Gastroesophageal sphincter (tissue), 4 donors: ENCODE results near the gene ATP5F1C. TPM values are rescaled to one million over a fixed set of nuclear protein-coding genes. Genes with fewer than 3 reads are reported as not detected.

ENCODE experiments used
- ATAC-seq: fragments of 150-250 bp; one replicate; pipeline ENCODE4 v1.9.1; 2016; ENCODE audit warnings: mild to moderate bottlenecking, moderate library complexity
- H3K27ac ChIP-seq, 4 donors: fragments of 200-600 bp; sonication (generic) in 3 of 4; 1 replicate in 3 of 4; 2 replicates in 1 of 4; pipeline ENCODE4 v1.5.1; 2016 to 2019
- H3K27me3 ChIP-seq: fragments of 200-600 bp; sonication (generic); one replicate; pipeline ENCODE4 v1.5.1; 2019
- H3K36me3 ChIP-seq, 2 donors: fragments of 200-600 bp; sonication (generic); one replicate each; pipeline ENCODE4 v1.5.1; 2019; ENCODE audit warnings: control low read depth in 1 of 2
- H3K4me1 ChIP-seq, 3 donors: fragments of 200-600 bp; sonication (generic); 1 replicate in 2 of 3; 2 replicates in 1 of 3; pipeline ENCODE4 v1.5.1; 2016 to 2019; ENCODE audit warnings: control low read depth in 2 of 3
- H3K4me3 ChIP-seq, 2 donors: fragments of 200-600 bp; sonication (generic); one replicate each; pipeline ENCODE4 v1.5.1; 2019; ENCODE audit warnings: mild to moderate bottlenecking in 1 of 2, moderate library complexity in 1 of 2
- H3K9me3 ChIP-seq, 3 donors: fragments of 200-600 bp; sonication (generic); one replicate each; pipeline ENCODE4 v1.5.1; 2017 to 2019; ENCODE audit warnings: control low read depth in 2 of 3
- CTCF ChIP-seq, 4 experiments: fragments of 200-600 bp in 2 of 4; fragments of 450-650 bp in 2 of 4; sonication (generic) in 1 of 4; IDR thresholded peaks; one replicate each; pipeline ENCODE4 v1.5.1; 2017 to 2019; ENCODE audit warnings: antibody characterized with exemption in 4 of 4, mild to moderate bottlenecking in 2 of 4, moderate library complexity in 2 of 4
- EP300 ChIP-seq: sonication (generic); formaldehyde crosslinking; IDR thresholded peaks from one replicate; pipeline ENCODE4 v1.6.1; 2017; ENCODE audit warnings: antibody characterized with exemption, mild to moderate bottlenecking
- POLR2A ChIP-seq, 2 donors: fragments of 450-650 bp; IDR thresholded peaks; one replicate each; pipeline ENCODE4 v1.6.1; 2017; ENCODE audit warnings: antibody characterized with exemption in 2 of 2, mild to moderate bottlenecking in 2 of 2, moderate library complexity in 1 of 2
- POLR2AphosphoS5 ChIP-seq: sonication (generic); formaldehyde crosslinking; IDR thresholded peaks from one replicate; pipeline ENCODE4 v1.6.1; 2017; ENCODE audit warnings: antibody characterized with exemption
- WGBS, 2 donors: methylation state at CpG; one replicate each; pipeline ENCODE4 v1.1.5; 2018; ENCODE audit warnings: low coverage in 1 of 2; 5-methylcytosine and 5-hydroxymethylcytosine counted together
- total RNA-seq, 4 donors: library from RNA; depleted of rRNA; stranded (reverse); fragments of >200 nt; gene quantifications; one replicate each; pipeline ENCODE4 v1.1.0, GENCODE V29; 2016

The ATP5F1C gene
- total RNA-seq, 4 donors from 2014 or later = 216 to 300 (median 262) TPM

- peaks cover 9 to 71% of the 10 kb centered on the region in 2 donors for H3K36me3 ChIP-seq
- no peak for TF ChIP-seq CTCF (IDR thresholded peaks at IDR 0.05)
- TF ChIP-seq POLR2AphosphoS5 = no peak
- no peak for TF ChIP-seq POLR2A (IDR thresholded peaks at IDR 0.05)
- no peak for TF ChIP-seq EP300
- 88 to 89% methylated on average over 6 of the region's 6 CpGs for WGBS, 2 donors
Observed at GRCh38 chr10:7752251-7752650, 35.7 kb upstream of the ATP5F1C start.

GRCh38 chr10:7755103-7755502 is 32.9 kb upstream of the ATP5F1C start:
- no peak for TF ChIP-seq EP300
- TF ChIP-seq POLR2AphosphoS5 = no peak
- TF ChIP-seq POLR2A (IDR thresholded peaks at IDR 0.05) = no peak
- no peak for TF ChIP-seq CTCF (IDR thresholded peaks at IDR 0.05)
- no peak for ATAC-seq
- no peaks in the 10 kb centered on the region for H3K9me3 ChIP-seq
- no peak overlapping the region for H3K27ac ChIP-seq
- H3K4me1 ChIP-seq = no peaks in the 10 kb centered on the region
- no peak overlapping the region for H3K4me3 ChIP-seq
- no peaks in the 10 kb centered on the region for H3K27me3 ChIP-seq
- WGBS, 2 donors = 98 to 100% methylated on average over 3 of the region's 3 CpGs
- H3K36me3 ChIP-seq = peaks cover 9 to 95% of the 10 kb centered on the region in 2 donors

More at GRCh38 chr10:7752251-7752650, 35.7 kb upstream of the ATP5F1C start:
- no peak for ATAC-seq
- H3K4me3 ChIP-seq = no peak overlapping the region
- no peaks in the 10 kb centered on the region for H3K9me3 ChIP-seq
- no peak overlapping the region for H3K27ac ChIP-seq
- no peaks in the 10 kb centered on the region for H3K27me3 ChIP-seq
- no peaks in the 10 kb centered on the region for H3K4me1 ChIP-seq

- H3K36me3 ChIP-seq = peaks cover 9 to 96% of the 10 kb centered on the region in 2 donors
- H3K9me3 ChIP-seq = no peaks in the 10 kb centered on the region
- no peaks in the 10 kb centered on the region for H3K4me1 ChIP-seq
- H3K4me3 ChIP-seq = no peak overlapping the region
- H3K27ac ChIP-seq = no peak overlapping the region
- H3K27me3 ChIP-seq = no peaks in the 10 kb centered on the region
- no peak for ATAC-seq
- 74% methylated on average over 5 to 6 of the region's 7 CpGs for WGBS, 2 donors
- TF ChIP-seq EP300 (no peak), POLR2AphosphoS5 (no peak), CTCF (IDR thresholded peaks at IDR 0.05) (no peak), POLR2A (IDR thresholded peaks at IDR 0.05) (no peak)
Observed at GRCh38 chr10:7756360-7756992, 31.5 kb upstream of the ATP5F1C start.

GRCh38 chr10:7763929-7764328 is 24.0 kb upstream of the ATP5F1C start:
- no peak overlapping the region for H3K4me3 ChIP-seq

More at GRCh38 chr10:7763929-7764328, 24.0 kb upstream of the ATP5F1C start:
- no peaks in the 10 kb centered on the region for H3K9me3 ChIP-seq
- H3K27me3 ChIP-seq = no peaks in the 10 kb centered on the region
- peaks cover 0 to 100% of the 10 kb centered on the region in 2 donors for H3K36me3 ChIP-seq
- no peak for TF ChIP-seq POLR2A (IDR thresholded peaks at IDR 0.05)
- TF ChIP-seq EP300 = no peak
- TF ChIP-seq CTCF (IDR thresholded peaks at IDR 0.05) = no peak
- TF ChIP-seq POLR2AphosphoS5 = no peak
- no peaks in the 10 kb centered on the region for H3K4me1 ChIP-seq
- 78 to 83% methylated on average over 5 of the region's 5 CpGs for WGBS, 2 donors
- no peak overlapping the region for H3K27ac ChIP-seq
- ATAC-seq = no peak
